GM21528 (cell line): ENCODE data around the gene FUBP1.
"Not testable (repeated sequence)": the region's sequence is repeated elsewhere in the genome, so short reads cannot be mapped to it uniquely, and the experiment has no call there.

ENCODE experiments used
- ATAC-seq: cut with Tn5 transposase; IDR thresholded peaks from one replicate; pipeline ENCODE4 v1.9.1; 2021; ENCODE audit warnings: mild to moderate bottlenecking, moderate library complexity; ENCODE audit not compliant: unreplicated experiment, low FRiP score

Gene FUBP1

GRCh38 chr1:77978969-77979876 is at the start of gene FUBP1:
Gene FUBP1 (minus strand): TSS chr1:77979072. CDS start chr1:77979004, 68 bp downstream.
- peak; percentile 86 for ATAC-seq

- ATAC-seq = not testable (repeated sequence)
Observed at GRCh38 chr1:78021134-78021533, 42.3 kb upstream of the FUBP1 start.

GRCh38 chr1:78019024-78019423 is 40.2 kb upstream of the FUBP1 start:
- ATAC-seq = no peak

- ATAC-seq = no peak
Observed at GRCh38 chr1:78015148-78015547, 36.3 kb upstream of the FUBP1 start.

GRCh38 chr1:78011050-78011449 is 32.2 kb upstream of the FUBP1 start:
- no peak for ATAC-seq

GRCh38 chr1:78009836-78010235 is 31.0 kb upstream of the FUBP1 start:
- no peak for ATAC-seq

- no peak for ATAC-seq
Observed at GRCh38 chr1:78009276-78009675, 30.4 kb upstream of the FUBP1 start.

- no peak for ATAC-seq
Observed at GRCh38 chr1:78007677-78008341, 28.9 kb upstream of the FUBP1 start.

- no peak for ATAC-seq
Observed at GRCh38 chr1:78006521-78006920, 27.6 kb upstream of the FUBP1 start.

- ATAC-seq = no peak
Observed at GRCh38 chr1:78005755-78006154, 26.9 kb upstream of the FUBP1 start.

GRCh38 chr1:78005448-78005722 is 26.5 kb upstream of the FUBP1 start:
- no peak for ATAC-seq

- peak; percentile 99 for ATAC-seq
Observed at GRCh38 chr1:78004719-78005447, 26.0 kb upstream of the FUBP1 start, which contains the start of gene DNAJB4. Gene DNAJB4 (plus strand): TSS chr1:78004939. CDS start chr1:78005111, 172 bp downstream.

- ATAC-seq = peak; percentile 49
Observed at GRCh38 chr1:78003882-78004718, 25.2 kb upstream of the FUBP1 start.

- no peak for ATAC-seq
Observed at GRCh38 chr1:78003070-78003746, 24.3 kb upstream of the FUBP1 start.

GRCh38 chr1:78000536-78000935 is 21.7 kb upstream of the FUBP1 start:
- ATAC-seq = not testable (repeated sequence)

GRCh38 chr1:77996734-77997133 is 17.9 kb upstream of the FUBP1 start:
- ATAC-seq = no peak

GRCh38 chr1:77994117-77994705 is 15.3 kb upstream of the FUBP1 start:
- no peak for ATAC-seq

- ATAC-seq = no peak
Observed at GRCh38 chr1:77991638-77992037, 12.8 kb upstream of the FUBP1 start.

- ATAC-seq = no peak
Observed at GRCh38 chr1:77990629-77991204, 11.8 kb upstream of the FUBP1 start.
